G401 (cell line): ENCODE data around the gene FOXJ1. TPM values are rescaled to one million over a fixed set of nuclear protein-coding genes. Genes with fewer than 3 reads are reported as not detected.

ENCODE experiments used
- DNase-seq: peaks from one replicate; pipeline ENCODE4 v3.0.0-alpha.2; 2015; ENCODE audit warnings: low spot score
- in situ Hi-C: cut with HindIII; loops from 2 replicates; pipeline ENCODE4 v1.10.0; 2016; ENCODE audit warnings: low sequenced_read_pairs, mixed read lengths
- total RNA-seq: library from RNA; depleted of rRNA; stranded (reverse); fragments of >200 nt; shearing (Covaris generic); gene quantifications from 2 replicates; pipeline ENCODE4 v1.2.3, GENCODE V29; 2014

The FOXJ1 gene
- total RNA-seq, 1 experiment from 2014 or later = 0.85 TPM

DNA sequence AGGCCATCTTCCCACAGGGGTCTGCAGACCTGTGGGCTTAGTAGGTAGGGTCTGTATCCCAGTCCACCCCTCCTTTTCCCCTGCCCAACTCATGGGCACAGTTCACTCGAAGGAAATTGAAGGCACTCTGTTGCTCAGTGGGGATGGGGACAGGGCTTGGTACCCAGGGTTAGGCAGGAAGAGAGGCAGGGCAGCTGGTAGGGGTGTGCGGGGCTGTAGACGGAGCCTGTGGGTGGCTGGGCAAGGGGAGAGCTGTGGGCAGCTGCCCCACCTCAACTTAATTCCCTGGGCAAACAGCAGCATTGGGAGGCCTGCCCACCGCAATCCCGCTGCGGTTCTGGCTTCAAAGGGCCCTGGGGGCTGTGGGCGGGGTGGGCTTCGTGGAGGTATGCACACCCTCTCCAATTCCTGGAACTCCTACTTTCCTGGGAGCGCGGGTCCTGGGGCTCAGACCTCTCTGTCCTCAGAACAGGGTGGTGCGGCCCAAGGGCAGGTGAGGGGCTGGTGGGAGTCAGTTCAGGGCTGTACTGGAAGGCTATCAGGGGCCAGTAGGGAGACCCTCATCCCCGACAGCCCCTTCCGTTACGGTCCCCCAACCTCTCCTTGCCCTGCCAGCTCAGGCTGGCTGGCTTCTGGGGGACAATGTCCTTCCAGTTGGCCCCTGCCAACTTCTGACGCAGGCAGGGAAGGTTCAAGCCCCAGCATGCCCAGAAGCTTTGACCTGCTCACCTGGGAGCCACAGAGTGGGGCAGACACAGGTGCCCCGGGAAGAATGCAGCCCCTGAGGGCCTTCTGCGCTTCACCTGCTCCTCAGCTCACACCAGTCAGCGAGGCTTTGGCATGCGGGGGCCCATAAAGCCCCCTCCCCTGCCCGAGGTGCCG, 9.1 kb downstream of the FOXJ1 start:
- in situ Hi-C loops = no loop called here
- DNase-seq = no peak

DNA sequence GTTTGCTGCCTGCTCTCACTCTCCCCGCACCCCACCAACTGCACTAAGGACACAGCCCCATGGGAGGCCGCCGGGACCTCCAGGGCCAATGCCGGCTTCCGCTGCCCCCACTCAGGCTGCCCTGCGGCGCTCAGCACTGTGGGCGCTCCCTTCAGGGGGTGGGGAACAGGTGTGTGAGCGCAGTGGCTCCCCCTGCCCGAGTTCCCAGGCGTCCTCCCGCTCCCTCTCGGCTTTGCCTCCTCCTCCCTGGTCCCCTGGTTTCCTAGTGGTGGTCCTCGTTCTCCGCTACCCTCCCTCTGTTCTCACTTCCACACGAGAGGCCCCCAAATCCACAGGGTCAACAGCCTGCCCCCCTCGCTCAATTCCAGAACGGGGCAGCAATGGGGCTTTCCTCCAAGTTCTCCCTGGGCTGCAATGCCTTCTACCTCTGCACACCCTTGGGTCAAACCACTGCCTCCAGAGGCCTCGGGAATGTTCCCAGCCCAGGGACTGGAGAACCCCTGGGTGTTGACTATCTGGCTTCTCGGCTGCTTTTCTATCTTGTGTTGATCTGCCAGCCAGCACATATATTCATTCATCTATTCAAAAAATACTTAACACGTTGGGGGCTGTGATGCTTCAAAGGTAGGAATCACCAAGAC, 9.9 kb downstream of the FOXJ1 start:
- in situ Hi-C loops = no loop called here
- no peak for DNase-seq

GRCh38 chr17:76130473-76130872, 10.6 kb downstream of the FOXJ1 start:
- in situ Hi-C loops = no loop called here
- no peak for DNase-seq

DNA sequence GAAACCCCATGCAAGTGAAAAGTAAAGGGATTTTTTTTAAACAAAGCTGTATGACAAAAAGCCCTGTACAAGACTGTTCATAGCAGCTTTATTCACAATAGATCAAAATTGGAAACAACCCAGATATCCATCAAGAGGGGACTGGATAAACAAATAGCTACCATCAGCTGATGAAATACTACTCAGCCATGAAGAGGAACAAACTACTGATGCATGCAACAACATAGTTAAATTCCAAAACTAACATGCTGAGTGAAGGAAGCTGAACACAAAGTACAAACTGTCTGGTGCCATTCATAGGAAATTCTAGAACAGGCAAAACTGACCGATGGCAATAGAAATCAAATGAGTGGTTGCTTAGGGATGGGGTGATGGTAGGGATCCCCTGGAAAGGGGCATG, 15.1 kb downstream of the FOXJ1 start:
- DNase-seq = no peak
- in situ Hi-C loops = no loop called here

DNA sequence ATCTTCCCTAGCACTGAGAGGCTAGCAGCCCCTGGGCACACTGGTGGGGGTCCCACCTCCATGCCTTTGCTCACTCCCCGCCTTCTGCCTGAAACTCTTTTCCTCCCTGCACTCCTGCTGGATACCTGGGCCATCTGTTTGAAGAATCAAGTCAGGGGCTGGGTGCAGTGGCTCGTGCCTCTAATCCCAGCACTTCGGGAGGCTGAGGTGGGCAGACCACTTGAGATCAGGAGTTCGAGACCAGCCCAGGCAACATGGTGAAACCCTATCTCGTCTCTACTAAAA, 15.7 kb downstream of the FOXJ1 start:
- DNase-seq = no peak
- in situ Hi-C loops = no loop called here

DNA sequence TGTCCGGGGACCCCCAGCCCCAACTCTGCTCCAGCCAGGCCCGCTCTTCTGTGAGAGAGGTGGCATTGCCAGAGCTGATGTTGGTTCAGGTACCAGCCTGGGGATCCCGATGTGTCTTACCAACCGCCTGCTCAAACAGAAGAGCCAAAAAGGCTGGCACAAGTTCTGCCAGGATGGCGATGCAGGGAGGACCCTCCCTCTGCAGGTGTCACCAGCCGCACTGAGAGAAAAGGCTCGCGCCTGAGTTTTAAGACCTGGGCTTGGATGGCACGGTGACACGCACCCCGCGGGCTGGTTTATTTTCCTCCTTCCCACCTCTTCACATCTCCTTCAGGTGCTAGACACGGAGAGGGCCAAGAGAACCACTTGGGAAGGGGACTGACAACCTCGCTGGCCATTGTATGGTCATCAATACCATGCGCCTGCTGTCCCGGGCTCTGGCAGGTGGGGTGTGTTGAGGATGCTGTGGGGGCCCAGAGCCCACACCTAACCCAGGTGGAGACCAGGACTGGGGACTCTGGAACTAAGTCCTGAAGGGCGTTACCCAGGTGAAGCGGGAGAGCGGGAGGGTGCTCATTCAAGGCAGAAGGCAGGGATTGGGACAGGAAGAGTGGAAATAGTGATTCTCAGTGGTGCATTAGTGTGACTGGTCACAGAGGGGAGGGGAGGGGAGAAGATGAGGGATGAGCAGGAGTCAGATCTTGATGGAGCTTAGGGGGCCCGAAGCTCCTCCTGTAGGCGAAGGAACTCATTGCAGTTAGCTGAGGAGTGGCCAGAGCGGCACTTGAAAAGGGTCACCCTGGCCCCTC, 16.3 kb downstream of the FOXJ1 start:
- in situ Hi-C loops = no loop called here

GRCh38 chr17:76123749-76124581, 17.1 kb downstream of the FOXJ1 start:
- in situ Hi-C loops = no loop called here
- no peak for DNase-seq

More for the DNA sequence above, 16.3 kb downstream of the FOXJ1 start:
- DNase-seq = no peak

DNA sequence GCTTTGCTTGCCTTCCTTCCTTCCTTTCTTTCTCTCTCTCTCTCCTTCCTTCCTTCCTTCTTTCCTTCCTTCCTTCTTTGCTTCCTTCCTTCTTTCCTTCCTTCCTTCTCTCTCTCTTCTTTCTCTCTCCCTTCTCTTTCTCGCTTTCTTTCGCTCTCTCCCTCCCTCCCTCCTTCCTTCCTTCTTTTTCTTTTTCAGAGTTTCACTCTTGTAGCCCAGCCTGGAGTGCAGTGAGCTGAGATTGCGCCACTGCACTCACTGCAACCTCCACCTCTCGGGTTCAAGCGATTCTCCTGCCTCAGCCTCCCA, 17.9 kb downstream of the FOXJ1 start:
- no peak for DNase-seq
- in situ Hi-C loops = no loop called here

DNA sequence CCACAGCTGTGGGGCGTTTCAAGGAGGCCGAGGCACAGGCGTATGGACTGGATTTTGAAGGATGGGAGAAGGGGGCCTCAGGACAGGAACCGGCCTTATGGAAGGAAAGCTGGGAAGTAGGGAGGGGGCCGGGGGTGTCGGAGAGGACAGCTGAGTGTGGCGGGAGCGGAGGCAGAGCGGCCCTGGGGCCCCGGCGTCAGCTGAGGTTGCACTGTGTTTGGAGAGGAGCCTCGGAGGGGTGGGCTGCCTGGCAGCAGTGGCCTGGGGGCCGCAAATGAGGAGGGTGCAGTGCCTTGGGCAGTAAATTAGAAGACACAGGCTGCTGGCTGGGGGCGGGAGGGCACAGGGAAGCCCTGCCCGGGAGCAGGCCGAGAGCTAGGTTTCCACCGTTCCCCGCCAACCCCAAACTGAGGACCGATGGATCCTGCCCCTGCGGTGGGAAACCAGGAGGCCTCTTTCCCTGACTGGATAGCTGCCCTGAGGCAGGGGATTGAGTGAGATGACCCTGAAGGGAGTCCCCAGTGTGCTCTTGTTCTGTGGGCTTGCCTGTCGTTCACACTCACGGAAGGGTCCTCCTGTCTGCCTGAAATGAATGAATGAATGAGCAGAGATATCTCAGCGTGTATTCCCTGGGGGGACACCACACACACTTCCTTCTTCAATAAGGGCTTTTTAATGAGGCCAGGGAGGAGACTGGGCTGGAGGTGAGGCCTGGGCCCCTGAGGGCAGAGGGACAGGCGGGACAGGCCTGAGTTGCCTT, 18.4 kb downstream of the FOXJ1 start:
- no peak for DNase-seq
- in situ Hi-C loops = no loop called here

GRCh38 chr17:76121932-76122430, 19.1 kb downstream of the FOXJ1 start:
- in situ Hi-C loops = no loop called here
- no peak for DNase-seq

- no peak for DNase-seq
- in situ Hi-C loops = no loop called here
Measured at GRCh38 chr17:76120658-76121008, 20.4 kb downstream of the FOXJ1 start.

- in situ Hi-C loops = no loop called here
- no peak for DNase-seq
Measured at GRCh38 chr17:76119409-76120371, 21.4 kb downstream of the FOXJ1 start.

- no peak for DNase-seq
- in situ Hi-C loops = no loop called here
Measured at GRCh38 chr17:76115138-76115754, 25.8 kb downstream of the FOXJ1 start.

DNA sequence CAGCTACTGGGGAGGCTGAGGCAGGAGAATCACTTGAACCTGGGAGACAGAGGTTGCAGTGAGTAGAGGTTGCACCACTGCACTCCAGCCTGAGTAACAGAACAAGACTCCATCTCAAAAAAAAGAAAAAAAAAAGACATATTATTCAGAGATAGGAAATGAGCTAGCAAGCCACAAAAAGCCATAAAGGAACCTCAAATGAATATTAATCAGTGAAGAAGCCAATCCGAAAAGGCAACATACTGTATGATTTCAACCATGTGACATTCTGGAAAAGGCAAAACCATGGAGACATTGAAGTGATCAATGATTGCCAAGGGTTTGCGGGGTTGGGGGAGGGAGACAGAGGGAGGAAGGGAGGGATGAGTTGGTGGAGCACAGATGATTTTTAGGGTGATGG, 29.1 kb downstream of the FOXJ1 start:
- in situ Hi-C loops = no loop called here

GRCh38 chr17:76107509-76107908, 33.5 kb downstream of the FOXJ1 start:
- in situ Hi-C loops = no loop called here
- no peak for DNase-seq

More for the DNA sequence above, 29.1 kb downstream of the FOXJ1 start:
- DNase-seq = no peak

DNA sequence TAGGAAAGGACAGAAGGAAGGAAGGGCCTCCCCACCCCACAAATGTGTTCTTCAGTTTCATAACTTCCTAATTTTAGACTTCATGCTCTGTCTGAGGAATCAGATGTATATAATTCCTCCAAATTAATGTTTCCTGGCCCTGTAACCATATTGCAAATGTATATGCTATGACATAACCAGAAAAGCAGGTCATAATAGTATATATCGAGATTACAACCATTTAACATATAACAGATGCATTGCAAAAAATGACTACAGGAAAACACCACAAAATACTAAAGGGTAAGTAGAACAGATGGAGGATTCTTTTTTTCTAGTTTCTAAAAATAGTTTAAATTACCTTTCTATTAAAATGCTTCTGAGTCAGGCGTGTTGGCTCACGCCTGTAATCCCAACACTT, 34.3 kb downstream of the FOXJ1 start:
- in situ Hi-C loops = no loop called here
- peak; percentile 27 for DNase-seq

- DNase-seq = no peak
- in situ Hi-C loops = no loop called here
Measured at GRCh38 chr17:76104896-76105231, 36.2 kb downstream of the FOXJ1 start.
